Ectodermal cell (in vitro differentiated cells): ENCODE measurements around the gene CLIC2. TPM values are rescaled to one million over a fixed set of nuclear protein-coding genes. Genes with fewer than 3 reads are reported as not detected.
"Not testable (repeated sequence)": the region's sequence is repeated elsewhere in the genome, so short reads cannot be mapped to it uniquely, and the experiment has no call there.

Experiments used
- H3K27ac ChIP-seq: 2 replicates; pipeline ENCODE4 v1.7.0; 2013; ENCODE audit warnings: mild to moderate bottlenecking, low read depth, low read length; ENCODE audit not compliant: insufficient read depth, poor library complexity, severe bottlenecking
- H3K27me3 ChIP-seq: 2 replicates; pipeline ENCODE4 v1.7.0; 2013; ENCODE audit warnings: mild to moderate bottlenecking, low read length; ENCODE audit not compliant: insufficient read depth, control insufficient read depth, poor library complexity, severe bottlenecking
- H3K36me3 ChIP-seq: one replicate; pipeline ENCODE4 v1.7.0; 2013; ENCODE audit warnings: low read length; ENCODE audit not compliant: control insufficient read depth, insufficient read depth
- H3K4me1 ChIP-seq: one replicate; pipeline ENCODE4 v1.7.0; 2013; ENCODE audit warnings: low read length; ENCODE audit not compliant: control insufficient read depth, insufficient read depth
- H3K4me3 ChIP-seq: 2 replicates; pipeline ENCODE4 v1.7.0; 2013; ENCODE audit warnings: low read depth, low read length, control low read depth; ENCODE audit not compliant: insufficient read depth
- H3K9me3 ChIP-seq: 2 replicates; pipeline ENCODE4 v1.7.0; 2013; ENCODE audit warnings: mild to moderate bottlenecking, low read length, moderate library complexity; ENCODE audit not compliant: control insufficient read depth
- WGBS, 2 experiments: methylation state at CpG; one replicate each; pipeline ENCODE4 v1.1.7; 2013; ENCODE audit warnings: missing lambda C conversion rate in 2 of 2; 5-methylcytosine and 5-hydroxymethylcytosine counted together
- polyA plus RNA-seq, 4 experiments: library from polyadenylated mRNA; stranded (reverse); fragments of 50-300 nt; gene quantifications; one replicate each; pipeline ENCODE4 v1.2.3, GENCODE V29; 2013

Gene CLIC2
- polyA plus RNA-seq (2013, experiment 1 of 4), result 0.33 TPM
- 0.50 TPM for polyA plus RNA-seq (2013, experiment 2 of 4)
- 0.37 TPM for polyA plus RNA-seq (2013, experiment 3 of 4)
- polyA plus RNA-seq (2013, experiment 4 of 4), result 0.36 TPM

GRCh38 chrX:155334486-155335336 is at the start of gene CLIC2:
Gene CLIC2, minus strand, starts transcription at chrX:155334614. Its CDS starts 187 bp downstream, at chrX:155334427.
- Histone ChIP-seq H3K27ac (no peak within 1 kb of the TSS), H3K4me1 (no peaks in the 10 kb centered on the region), H3K36me3 (no peaks in the 10 kb centered on the region), H3K9me3 (no peaks in the 10 kb centered on the region), H3K4me3 (no peak within 1 kb of the TSS), H3K27me3 (no peaks in the 10 kb centered on the region)
- 89 to 98% methylated on average over 4 to 5 of the region's 5 CpGs for WGBS, 2 experiments

GRCh38 chrX:155382529-155382967 is 48.1 kb upstream of the CLIC2 start:
- no CpG with 5 or more reads among the region's 64 CpGs for WGBS, 2 experiments
- H3K9me3 ChIP-seq, H3K27me3 ChIP-seq, H3K27ac ChIP-seq, H3K36me3 ChIP-seq, H3K4me3 ChIP-seq, H3K4me1 ChIP-seq: not testable (repeated sequence)

- not testable (repeated sequence) for H3K4me1 ChIP-seq, H3K9me3 ChIP-seq, H3K27ac ChIP-seq, H3K36me3 ChIP-seq, H3K27me3 ChIP-seq, H3K4me3 ChIP-seq
- WGBS, 2 experiments, result no CpG with 5 or more reads among the region's 90 CpGs
Measured at GRCh38 chrX:155381843-155382528, 47.6 kb upstream of the CLIC2 start, which contains the start of gene F8A2. Gene F8A2, plus strand, starts transcription at chrX:155382095. Its CDS starts 20 bp downstream, at chrX:155382115.

- not testable (repeated sequence) for H3K27me3 ChIP-seq, H3K9me3 ChIP-seq, H3K36me3 ChIP-seq, H3K4me3 ChIP-seq, H3K27ac ChIP-seq, H3K4me1 ChIP-seq
- no CpG with 5 or more reads among the region's 7 CpGs for WGBS, 2 experiments
Measured at GRCh38 chrX:155379802-155380201, 45.4 kb upstream of the CLIC2 start.

GRCh38 chrX:155373777-155374458 is 39.5 kb upstream of the CLIC2 start:
- not testable (repeated sequence) for H3K27me3 ChIP-seq, H3K36me3 ChIP-seq, H3K9me3 ChIP-seq, H3K4me3 ChIP-seq, H3K27ac ChIP-seq, H3K4me1 ChIP-seq
- WGBS, 2 experiments, result no CpG with 5 or more reads among the region's 9 CpGs

- H3K9me3 ChIP-seq, H3K27me3 ChIP-seq, H3K36me3 ChIP-seq, H3K4me1 ChIP-seq, H3K4me3 ChIP-seq, H3K27ac ChIP-seq: not testable (repeated sequence)
- WGBS, 2 experiments, result no CpG with 5 or more reads among the region's 7 CpGs
Measured at GRCh38 chrX:155363712-155364111, 29.3 kb upstream of the CLIC2 start.

- not testable (repeated sequence) for H3K9me3 ChIP-seq, H3K4me3 ChIP-seq, H3K27me3 ChIP-seq, H3K4me1 ChIP-seq, H3K36me3 ChIP-seq, H3K27ac ChIP-seq
- WGBS, 2 experiments, result no CpG with 5 or more reads among the region's 4 CpGs
Measured at GRCh38 chrX:155349448-155349847, 15.0 kb upstream of the CLIC2 start.

GRCh38 chrX:155345689-155346088 is 11.3 kb upstream of the CLIC2 start:
- WGBS, 2 experiments, result no CpG with 5 or more reads among the region's 1 CpG

GRCh38 chrX:155335337-155335712 is 911 bp upstream of the CLIC2 start:
- WGBS, 2 experiments, result 80 to 88% methylated on average over 1 of the region's 1 CpG
- not testable (repeated sequence) for H3K27me3 ChIP-seq, H3K36me3 ChIP-seq, H3K9me3 ChIP-seq, H3K4me3 ChIP-seq, H3K27ac ChIP-seq, H3K4me1 ChIP-seq

More at GRCh38 chrX:155345689-155346088, 11.3 kb upstream of the CLIC2 start:
- not testable (repeated sequence) for H3K9me3 ChIP-seq, H3K36me3 ChIP-seq, H3K27ac ChIP-seq, H3K4me3 ChIP-seq, H3K4me1 ChIP-seq, H3K27me3 ChIP-seq

GRCh38 chrX:155333544-155334100 is 792 bp downstream of the CLIC2 start:
- no peak overlapping the region for H3K4me3 ChIP-seq
- WGBS, 2 experiments, result 100% methylated on average over 1 of the region's 2 CpGs; no CpG with 5 or more reads in 1 of the 2 experiments
- H3K27me3 ChIP-seq, result no peaks in the 10 kb centered on the region
- H3K4me1 ChIP-seq, result no peaks in the 10 kb centered on the region
- no peaks in the 10 kb centered on the region for H3K9me3 ChIP-seq
- H3K27ac ChIP-seq, result no peak overlapping the region
- H3K36me3 ChIP-seq, result no peaks in the 10 kb centered on the region
